Measurements from ENCODE around the gene NAA15. TPM values are rescaled to one million over a fixed set of nuclear protein-coding genes. Genes with fewer than 3 reads are reported as not detected.

NAA15 gene
- total RNA-seq (2022; extraction: Qiagen RNA extraction): 23.9 to 36.4 TPM (median 32.0 TPM) in 5 replicates

GRCh38 chr4:139301113-139301820, at the start of gene NAA15:
Gene NAA15 (plus strand): TSS chr4:139301505. CDS start chr4:139301778, 273 bp downstream.

GRCh38 chr4:139279760-139280620, 21.3 kb upstream of the NAA15 start, which contains the start of gene MGARP:
Gene MGARP (minus strand): TSS chr4:139280225. CDS start chr4:139280158, 67 bp downstream.

GRCh38 chr4:139301821-139302611, 711 bp downstream of the NAA15 start, which contains the start of gene NDUFC1:
Gene NDUFC1 (minus strand): TSS chr4:139302477. CDS start chr4:139295798, 6,679 bp downstream.

GRCh38 chr4:139454111-139455045, 153.1 kb downstream of the NAA15 start, which contains the start of gene RAB33B:
Gene RAB33B (plus strand): TSS chr4:139454121. CDS start chr4:139454196, 75 bp downstream.

Other genes with a start within 250 kb of the NAA15 start
- 10.0 to 14.0 TPM (median 13.0 TPM) in 5 replicates for gene ELF2, start 124.3 kb upstream of the NAA15 start, total RNA-seq (2022; extraction: Qiagen RNA extraction)
- gene MGARP, start 21.3 kb upstream of the NAA15 start, total RNA-seq (2022; extraction: Qiagen RNA extraction): 0.34 to 0.69 TPM (median 0.59 TPM) in 5 replicates
- gene NDUFC1, start 972 bp downstream of the NAA15 start, total RNA-seq (2022; extraction: Qiagen RNA extraction): 74.8 to 88.5 TPM (median 77.0 TPM) in 5 replicates
- gene RAB33B, start 152.6 kb downstream of the NAA15 start, total RNA-seq (2022; extraction: Qiagen RNA extraction): 2.1 to 2.5 TPM (median 2.5 TPM) in 5 replicates